K562 (cell line): ENCODE results near the gene GRIN2A. TPM values are rescaled to one million over a fixed set of nuclear protein-coding genes. Genes with fewer than 3 reads are reported as not detected.

Experiments used
- CHD7 ChIP-seq: fragments of 200-600 bp; sonication (generic); IDR thresholded peaks from one replicate; pipeline ENCODE4 v1.6.1; 2012; ENCODE audit warnings: mild to moderate bottlenecking, low read depth, low read length, inconsistent platforms
- ETV6 ChIP-seq, 3 experiments: fragments of 150-350 bp in 1 of 3; sonication (generic) in 1 of 3; formaldehyde crosslinking in 1 of 3; IDR thresholded peaks; 2 replicates each; pipeline versions ENCODE4 v1.6.1 to v1.8.0; 2014 to 2022; ENCODE audit warnings: borderline replicate concordance in 2 of 3, low read depth in 2 of 3, antibody characterized with exemption in 1 of 3, low read length in 1 of 3, mild to moderate bottlenecking in 1 of 3, missing genetic modification reagents in 1 of 3
- NR3C1 ChIP-seq: sonication (generic); formaldehyde crosslinking; IDR thresholded peaks from 2 replicates; pipeline ENCODE4 v1.8.1; 2022; ENCODE audit warnings: missing genetic modification reagents
- SMAD4 ChIP-seq: fragments of 250-450 bp; sonication (Bioruptor Pico); conservative IDR thresholded peaks from 2 replicates; pipeline ENCODE4 v1.8.0; 2021; ENCODE audit warnings: inconsistent platforms, mild to moderate bottlenecking, moderate library complexity
- SRSF7 ChIP-seq: fragments of 200-400 bp; formaldehyde crosslinking; optimal IDR thresholded peaks from 2 replicates; pipeline ENCODE3; 2017; ENCODE audit warnings: mild to moderate bottlenecking, low read depth, low read length
- TCF3 ChIP-seq: sonication (generic); formaldehyde crosslinking; IDR thresholded peaks from 2 replicates; pipeline ENCODE4 v1.4.0; 2020; ENCODE audit warnings: mild to moderate bottlenecking, missing genetic modification reagents
- ZNF316 ChIP-seq: fragments of 450-650 bp; IDR thresholded peaks from 2 replicates; pipeline ENCODE4 v1.6.1; 2016
- polyA plus RNA-seq, 8 experiments: library from polyadenylated mRNA; depleted of rRNA in 4 of 8; stranded (reverse) in 5 of 8; unstranded in 3 of 8; fragments of >200 nt; fragmentation: Nextera tagmentation in 2 of 8; fragmentation: Illumina TruSeq in 1 of 8; extraction: Ambion mirVana in 2 of 8; extraction: Trizol in 1 of 8; gene quantifications; 2 replicates each; pipeline versions ENCODE4 v1.2.1 to v1.2.3, GENCODE V29; 2011 to 2014; ENCODE audit warnings: inconsistent platforms in 1 of 8, missing spikeins in 1 of 8
- total RNA-seq, 7 experiments: library from RNA; depleted of rRNA in 6 of 7; stranded (reverse); fragments of >200 nt in 6 of 7; fragmentation: Illumina TruSeq in 2 of 7; extraction: Trizol in 2 of 7; gene quantifications; 2 replicates each; pipeline versions ENCODE4 v1.2.1 to v1.2.3, GENCODE V29; 2011 to 2021; ENCODE audit warnings: low replicate concordance in 1 of 7
- TF ChIP-seq, protein P1 (sequence below): fragments of 250-450 bp; sonication (Bioruptor Pico); IDR thresholded peaks from 2 replicates; pipeline ENCODE4 v1.8.0; 2021; ENCODE audit warnings: moderate library complexity, mild to moderate bottlenecking, inconsistent platforms

Gene GRIN2A
- total and polyA plus RNA-seq, 9 of the 15 experiments (the other 6 are each of a cell fraction or from before 2014, with no cell fraction given): not detected

DNA sequence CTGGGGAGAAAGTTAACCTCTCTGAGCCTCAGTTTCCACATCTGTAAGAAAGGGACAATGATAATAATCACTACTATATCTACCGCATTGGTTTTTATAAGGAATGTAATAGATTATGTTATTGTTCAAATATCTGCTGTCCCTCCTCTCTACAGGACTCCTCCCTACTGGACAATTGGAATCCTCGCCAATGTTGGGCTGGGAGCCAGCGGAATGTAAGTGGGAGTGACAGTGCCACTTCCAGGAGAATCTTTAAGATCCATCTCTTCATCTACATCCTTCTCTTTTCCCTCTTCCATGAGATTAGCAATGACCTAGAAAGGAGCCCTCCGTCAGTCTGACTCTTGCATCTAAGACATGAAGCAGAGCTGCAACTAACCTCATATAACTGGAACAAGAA is 95.1 kb downstream of the GRIN2A start (continued):
- no peak for TF ChIP-seq CHD7
- TF ChIP-seq NR3C1: no peak
- TF ChIP-seq ETV6 (IDR thresholded peaks at IDR 0.05; ENCODE audit: borderline replicate concordance in 1 of 2, low read depth in 2 of 2, low read length in 1 of 2): no peak
- TF ChIP-seq ETV6 (CRISPR knock-in tag; IDR thresholded peaks at IDR 0.05; ENCODE audit: borderline replicate concordance): no peak
- no peak for TF ChIP-seq SRSF7
- no peak for TF ChIP-seq ZNF316
- TF ChIP-seq TCF3 (CRISPR knock-in tag): no peak
- TF ChIP-seq SMAD4 (CRISPR knock-in tag): no peak
- TF ChIP-seq, protein P1, sequence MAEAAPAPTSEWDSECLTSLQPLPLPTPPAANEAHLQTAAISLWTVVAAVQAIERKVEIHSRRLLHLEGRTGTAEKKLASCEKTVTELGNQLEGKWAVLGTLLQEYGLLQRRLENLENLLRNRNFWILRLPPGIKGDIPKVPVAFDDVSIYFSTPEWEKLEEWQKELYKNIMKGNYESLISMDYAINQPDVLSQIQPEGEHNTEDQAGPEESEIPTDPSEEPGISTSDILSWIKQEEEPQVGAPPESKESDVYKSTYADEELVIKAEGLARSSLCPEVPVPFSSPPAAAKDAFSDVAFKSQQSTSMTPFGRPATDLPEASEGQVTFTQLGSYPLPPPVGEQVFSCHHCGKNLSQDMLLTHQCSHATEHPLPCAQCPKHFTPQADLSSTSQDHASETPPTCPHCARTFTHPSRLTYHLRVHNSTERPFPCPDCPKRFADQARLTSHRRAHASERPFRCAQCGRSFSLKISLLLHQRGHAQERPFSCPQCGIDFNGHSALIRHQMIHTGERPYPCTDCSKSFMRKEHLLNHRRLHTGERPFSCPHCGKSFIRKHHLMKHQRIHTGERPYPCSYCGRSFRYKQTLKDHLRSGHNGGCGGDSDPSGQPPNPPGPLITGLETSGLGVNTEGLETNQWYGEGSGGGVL: no peak
